Left lung (tissue), 10 donors: ENCODE data around the gene MARK1. TPM values are rescaled to one million over a fixed set of nuclear protein-coding genes. Genes with fewer than 3 reads are reported as not detected.

Source experiments
- ATAC-seq: fragments of 200-7000 bp; cut with Tn5 transposase; one replicate; pipeline ENCODE4 v1.9.1; 2020; ENCODE audit warnings: moderate library complexity
- DNase-seq, 4 donors: peaks; one replicate each; pipeline ENCODE4 v3.0.0-alpha.2; 2013 to 2020
- H3K27ac ChIP-seq, 2 donors: fragments of 200-600 bp; sonication (generic) in 1 of 2; one replicate each; pipeline versions ENCODE4 v1.5.0 to v1.8.0; 2020 to 2021
- H3K27me3 ChIP-seq, 2 donors: fragments of 200-600 bp; sonication (generic) in 1 of 2; one replicate each; pipeline versions ENCODE4 v1.5.0 to v1.8.0; 2020 to 2021
- H3K36me3 ChIP-seq, 2 donors: fragments of 200-600 bp; sonication (generic) in 1 of 2; one replicate each; pipeline versions ENCODE4 v1.5.0 to v1.8.0; 2020 to 2021
- H3K4me1 ChIP-seq, 2 donors: fragments of 200-600 bp; one replicate each; pipeline ENCODE4 v1.8.0; 2021
- H3K4me3 ChIP-seq, 2 donors: fragments of 200-600 bp; sonication (generic) in 1 of 2; one replicate each; pipeline versions ENCODE4 v1.5.0 to v1.8.0; 2020 to 2021; ENCODE audit warnings: mild to moderate bottlenecking in 1 of 2
- H3K9me3 ChIP-seq, 2 donors: fragments of 200-600 bp; sonication (generic) in 1 of 2; one replicate each; pipeline versions ENCODE4 v1.5.0 to v1.8.0; 2020 to 2021
- CTCF ChIP-seq, 2 donors: fragments of 200-600 bp; sonication (generic) in 1 of 2; IDR thresholded peaks; one replicate each; pipeline versions ENCODE4 v1.5.0 to v1.8.0; 2021; ENCODE audit warnings: antibody characterized with exemption in 2 of 2
- intact Hi-C, 2 donors: fragments of 100-400 bp; cut with DNase I; formaldehyde crosslinking; loops; one replicate each; pipeline versions ENCODE4 v1.11.2 to v1.14.2; 2022
- polyA plus RNA-seq, 6 donors: library from polyadenylated mRNA; unstranded; fragments of 120-200 nt; gene quantifications; one replicate each; pipeline ENCODE4 v1.2.1, GENCODE V29; 2013; ENCODE audit not compliant: insufficient read length in 6 of 6
- total RNA-seq, 2 donors: library from RNA; stranded (reverse); fragmentation: NEBNext Ultra II Directional; extraction: Animal tissue kit (Norgen Biotek cat#: 25700); gene quantifications; one replicate each; pipeline ENCODE4 v1.2.1, GENCODE V29; 2021
- donor health status: DM: no; HTN: yes; CAD: no.
- donor health status: DM: no; HTN: no; CAD: no.

The MARK1 gene
- total and polyA plus RNA-seq, 8 donors, result 3.1 to 9.7 (median 8.6) TPM

GRCh38 chr1:220708936-220709801, 181.2 kb downstream of the MARK1 start:
- H3K36me3 ChIP-seq, result no peaks in the 10 kb centered on the region
- no peaks in the 10 kb centered on the region for H3K4me1 ChIP-seq
- H3K27ac ChIP-seq, result no peak overlapping the region
- no peak for DNase-seq
- no peaks in the 10 kb centered on the region for H3K27me3 ChIP-seq
- intact Hi-C loops, result no loop called here
- H3K9me3 ChIP-seq, result no peaks in the 10 kb centered on the region
- no peak overlapping the region for H3K4me3 ChIP-seq
- ATAC-seq, result no peak
- no peak for TF ChIP-seq CTCF (IDR thresholded peaks at IDR 0.05)

DNA sequence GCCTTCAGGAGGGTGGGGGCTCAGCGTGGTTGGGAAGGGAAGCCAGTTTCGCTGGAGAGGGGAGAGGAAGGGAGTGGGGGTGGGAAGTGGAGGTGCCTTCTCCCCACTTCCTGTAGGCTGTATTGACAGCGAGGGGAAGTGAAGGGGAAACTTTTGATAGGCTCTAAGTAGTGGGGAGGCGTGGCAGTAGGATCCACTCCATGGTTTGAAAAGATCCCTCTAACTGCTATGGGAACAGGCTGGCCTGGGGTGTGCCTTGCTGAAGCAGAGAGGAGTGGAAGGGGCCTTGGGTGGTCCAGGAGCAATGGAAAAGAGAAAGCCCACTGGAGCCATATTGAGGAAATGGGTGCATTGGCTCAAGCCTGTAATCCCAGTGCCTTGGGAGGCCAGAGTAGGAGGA, 182.4 kb downstream of the MARK1 start:
- DNase-seq, result no peak
- no peak for ATAC-seq
- Histone ChIP-seq H3K27ac (no peak overlapping the region), H3K4me3 (no peak overlapping the region), H3K27me3 (no peaks in the 10 kb centered on the region), H3K4me1 (no peaks in the 10 kb centered on the region), H3K9me3 (peaks cover 0 to 2% of the 10 kb centered on the region in 2 donors), H3K36me3 (no peaks in the 10 kb centered on the region)
- no peak for TF ChIP-seq CTCF (IDR thresholded peaks at IDR 0.05)
- intact Hi-C loops, result no loop called here

- Histone ChIP-seq H3K36me3 (no peaks in the 10 kb centered on the region), H3K4me1 (no peaks in the 10 kb centered on the region), H3K27me3 (no peaks in the 10 kb centered on the region), H3K9me3 (peaks cover 0 to 10% of the 10 kb centered on the region in 2 donors), H3K4me3 (no peak overlapping the region), H3K27ac (no peak overlapping the region)
- DNase-seq (peak in 1 of 4 donors; percentile 20), ATAC-seq (no peak)
- intact Hi-C loops, result no loop called here
- TF ChIP-seq CTCF (IDR thresholded peaks at IDR 0.05), result no peak
These were observed 183.3 kb downstream of the MARK1 start for GRCh38 chr1:220711056-220711809.

Other genes starting within 250 kb of the MARK1 start
- 10 to 100 TPM; 13.1 to 17.0 TPM for gene C1orf115, start 162.2 kb downstream of the MARK1 start, total RNA-seq
- 10 to 100 TPM; 17.6 to 25.0 (median 19.9) TPM for gene C1orf115, start 162.2 kb downstream of the MARK1 start, polyA plus RNA-seq
- gene MTARC2, start 220.2 kb downstream of the MARK1 start, total RNA-seq, result 10 to 100 TPM; 41.2 to 45.8 TPM
- gene MTARC2, start 220.2 kb downstream of the MARK1 start, polyA plus RNA-seq, result 10 to 100 TPM; 70.1 to 84.3 (median 81.2) TPM